ENCODE results near the gene CPED1. TPM values are rescaled to one million over a fixed set of nuclear protein-coding genes. Genes with fewer than 3 reads are reported as not detected.
"Not testable (repeated sequence)": the region's sequence is repeated elsewhere in the genome, so short reads cannot be mapped to it uniquely, and the experiment has no call there.

Gene CPED1
- total RNA-seq, 2 experiments from 2014 or later = not detected

DNA sequence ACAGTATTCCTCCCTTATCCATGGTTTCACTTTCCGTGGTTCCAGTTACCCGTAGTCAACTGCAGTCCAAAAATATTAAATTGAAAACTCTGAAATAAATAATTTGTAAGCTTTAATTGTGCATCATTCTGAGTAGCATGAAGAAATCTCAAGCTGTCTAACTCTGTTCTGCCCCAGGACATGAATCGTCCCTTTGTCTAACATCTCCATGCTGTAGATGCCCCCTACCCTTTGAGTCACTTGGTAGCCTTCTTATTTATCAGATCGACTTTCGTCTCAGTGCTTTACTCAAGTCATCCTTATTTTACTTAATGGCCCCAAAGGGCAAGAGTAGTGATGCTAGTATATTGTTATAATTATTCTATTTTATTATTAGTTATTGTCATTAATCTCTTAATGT, 41.8 kb downstream of the CPED1 start:
- no peak overlapping the region for H3K4me3 Mint-ChIP-seq
- intact Hi-C loops (cut with micrococcal nuclease) = no loop called here
- DNase-seq (no peak), ATAC-seq (no peak)
- H3K27ac Mint-ChIP-seq = no peak overlapping the region
- no peaks in the 10 kb centered on the region for H3K36me3 Mint-ChIP-seq (ENCODE audit: low read depth)
- TF ChIP-seq, protein P1, sequence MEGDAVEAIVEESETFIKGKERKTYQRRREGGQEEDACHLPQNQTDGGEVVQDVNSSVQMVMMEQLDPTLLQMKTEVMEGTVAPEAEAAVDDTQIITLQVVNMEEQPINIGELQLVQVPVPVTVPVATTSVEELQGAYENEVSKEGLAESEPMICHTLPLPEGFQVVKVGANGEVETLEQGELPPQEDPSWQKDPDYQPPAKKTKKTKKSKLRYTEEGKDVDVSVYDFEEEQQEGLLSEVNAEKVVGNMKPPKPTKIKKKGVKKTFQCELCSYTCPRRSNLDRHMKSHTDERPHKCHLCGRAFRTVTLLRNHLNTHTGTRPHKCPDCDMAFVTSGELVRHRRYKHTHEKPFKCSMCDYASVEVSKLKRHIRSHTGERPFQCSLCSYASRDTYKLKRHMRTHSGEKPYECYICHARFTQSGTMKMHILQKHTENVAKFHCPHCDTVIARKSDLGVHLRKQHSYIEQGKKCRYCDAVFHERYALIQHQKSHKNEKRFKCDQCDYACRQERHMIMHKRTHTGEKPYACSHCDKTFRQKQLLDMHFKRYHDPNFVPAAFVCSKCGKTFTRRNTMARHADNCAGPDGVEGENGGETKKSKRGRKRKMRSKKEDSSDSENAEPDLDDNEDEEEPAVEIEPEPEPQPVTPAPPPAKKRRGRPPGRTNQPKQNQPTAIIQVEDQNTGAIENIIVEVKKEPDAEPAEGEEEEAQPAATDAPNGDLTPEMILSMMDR (IDR thresholded peaks at IDR 0.05) = no peak
- no peaks in the 10 kb centered on the region for H3K4me1 Mint-ChIP-seq (ENCODE audit: low read depth)
- H3K9me3 Mint-ChIP-seq = no peaks in the 10 kb centered on the region
- ChIA-PET POLR2A (no interaction called here), CTCF (interaction anchor here (1.2 kb wide), 1 partner anchor 13 kb away, joined by 3 read pairs; no protein-coding TSS in a partner anchor)
- H3K27me3 Mint-ChIP-seq = peaks cover 8% of the 10 kb centered on the region

- ATAC-seq (no peak), DNase-seq (no peak)
- H3K27ac Mint-ChIP-seq = no peak overlapping the region
- H3K4me1 Mint-ChIP-seq (ENCODE audit: low read depth) = no peaks in the 10 kb centered on the region
- H3K36me3 Mint-ChIP-seq (ENCODE audit: low read depth) = no peaks in the 10 kb centered on the region
- peaks cover 2% of the 10 kb centered on the region for H3K27me3 Mint-ChIP-seq
- TF ChIP-seq, protein P1 (IDR thresholded peaks at IDR 0.05) = no peak
- POLR2A ChIA-PET = no interaction called here
- CTCF ChIA-PET = no interaction called here
- H3K4me3 Mint-ChIP-seq = no peak overlapping the region
- intact Hi-C loops (cut with micrococcal nuclease) = no loop called here
- H3K9me3 Mint-ChIP-seq = no peaks in the 10 kb centered on the region
Measured at GRCh38 chr7:121032645-121033460, 44.3 kb downstream of the CPED1 start.

- intact Hi-C loops (cut with micrococcal nuclease) = no loop called here
- CTCF ChIA-PET = no interaction called here
Measured at GRCh38 chr7:121034929-121035328, 46.4 kb downstream of the CPED1 start.

DNA sequence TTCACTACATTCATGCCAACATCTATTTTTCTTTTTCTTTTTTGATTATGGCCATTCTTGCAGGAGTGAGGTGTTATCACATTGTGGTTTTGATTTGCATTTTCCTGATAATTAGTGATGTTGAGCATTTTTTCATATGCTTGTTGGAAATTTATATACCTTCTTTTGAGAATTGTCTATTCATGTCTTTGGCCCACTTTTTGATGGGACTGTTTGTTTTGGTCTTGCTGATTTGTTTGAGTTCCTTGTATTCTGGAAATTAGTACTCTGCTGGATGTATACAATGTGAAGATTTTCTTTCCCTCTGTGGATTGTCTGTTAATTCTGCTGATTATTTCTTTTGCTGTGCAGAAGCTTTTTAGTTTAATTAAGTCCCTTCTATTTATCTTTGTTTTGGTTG, 48.3 kb downstream of the CPED1 start:
- intact Hi-C loops (cut with micrococcal nuclease); CTCF ChIA-PET; H3K27ac Mint-ChIP-seq: not testable (repeated sequence)

More at GRCh38 chr7:121034929-121035328, 46.4 kb downstream of the CPED1 start:
- peaks cover 2% of the 10 kb centered on the region for H3K27me3 Mint-ChIP-seq
- no peak overlapping the region for H3K27ac Mint-ChIP-seq
- DNase-seq = no peak
- H3K4me1 Mint-ChIP-seq (ENCODE audit: low read depth) = no peaks in the 10 kb centered on the region
- TF ChIP-seq, protein P1 (IDR thresholded peaks at IDR 0.05) = no peak
- POLR2A ChIA-PET = no interaction called here
- no peaks in the 10 kb centered on the region for H3K36me3 Mint-ChIP-seq (ENCODE audit: low read depth)
- no peak overlapping the region for H3K4me3 Mint-ChIP-seq
- no peak for ATAC-seq
- no peaks in the 10 kb centered on the region for H3K9me3 Mint-ChIP-seq

GRCh38 chr7:121037329-121037728, 48.8 kb downstream of the CPED1 start:
- H3K27me3 Mint-ChIP-seq; intact Hi-C loops (cut with micrococcal nuclease); ATAC-seq; H3K36me3 Mint-ChIP-seq (ENCODE audit: low read depth); H3K4me1 Mint-ChIP-seq (ENCODE audit: low read depth); DNase-seq; H3K4me3 Mint-ChIP-seq; CTCF ChIA-PET; H3K9me3 Mint-ChIP-seq; H3K27ac Mint-ChIP-seq; POLR2A ChIA-PET: not testable (repeated sequence)

More for the DNA sequence above, 48.3 kb downstream of the CPED1 start:
- POLR2A ChIA-PET; ATAC-seq; H3K27me3 Mint-ChIP-seq; H3K4me1 Mint-ChIP-seq (ENCODE audit: low read depth); H3K36me3 Mint-ChIP-seq (ENCODE audit: low read depth); DNase-seq; H3K9me3 Mint-ChIP-seq; H3K4me3 Mint-ChIP-seq: not testable (repeated sequence)

- TF ChIP-seq, protein P1 (IDR thresholded peaks at IDR 0.05) = no peak
- Mint-ChIP-seq H3K36me3 (ENCODE audit: low read depth) (no peaks in the 10 kb centered on the region), H3K9me3 (no peaks in the 10 kb centered on the region), H3K4me1 (ENCODE audit: low read depth) (no peaks in the 10 kb centered on the region), H3K27ac (no peak overlapping the region), H3K27me3 (peaks cover 4% of the 10 kb centered on the region), H3K4me3 (no peak overlapping the region)
- ChIA-PET CTCF (interaction anchor here (1.5 kb wide), 1 partner anchor 246 kb away, joined by 3 read pairs; no protein-coding TSS in a partner anchor), POLR2A (interaction anchor here (0.6 kb wide), 1 partner anchor 8 kb away, joined by 3 read pairs; no protein-coding TSS in a partner anchor)
- intact Hi-C loops (cut with micrococcal nuclease) = no loop called here
- no peak for ATAC-seq
- DNase-seq = no peak
Measured at GRCh38 chr7:121037957-121038716, 49.6 kb downstream of the CPED1 start.

Data from activated CD8-positive, alpha-beta T cell treated with anti-CD3 and anti-CD28 coated beads for 36 hours (primary cell).